GM20431 (cell line): ENCODE results near the gene OSGIN1.

ENCODE experiments used
- in situ Hi-C: fragments of 300-500 bp; cut with MseI, MboI; formaldehyde crosslinking; loops from one replicate; pipeline ENCODE4 v1.15.0; 2020; ENCODE audit warnings: low sequenced_read_pairs; ENCODE audit not compliant: unreplicated experiment

The OSGIN1 gene

DNA sequence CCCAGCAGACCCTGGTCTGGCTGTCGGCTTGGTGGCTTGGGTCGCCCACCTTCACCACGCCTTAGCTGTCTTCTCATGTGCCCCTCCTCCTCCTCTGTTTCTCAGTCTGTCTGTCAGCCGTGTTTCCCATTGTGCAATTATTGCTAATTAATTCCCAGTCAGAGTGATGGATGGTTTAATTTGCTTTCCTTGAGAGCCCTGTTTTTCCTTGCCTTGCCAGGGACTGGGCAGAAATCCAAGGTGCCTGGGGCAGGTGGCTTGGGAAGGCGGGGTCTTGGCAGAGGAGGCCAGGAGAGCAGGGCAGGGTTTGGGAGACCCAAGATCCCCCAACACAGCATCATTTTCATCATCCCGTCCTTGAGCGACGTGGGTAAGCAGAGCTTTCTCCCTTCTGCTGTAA lies 36.3 kb downstream of the OSGIN1 start:
- in situ Hi-C loops: loop anchor here (25.0 kb wide), 1 partner anchor 498 kb away; no protein-coding TSS in a partner anchor

DNA sequence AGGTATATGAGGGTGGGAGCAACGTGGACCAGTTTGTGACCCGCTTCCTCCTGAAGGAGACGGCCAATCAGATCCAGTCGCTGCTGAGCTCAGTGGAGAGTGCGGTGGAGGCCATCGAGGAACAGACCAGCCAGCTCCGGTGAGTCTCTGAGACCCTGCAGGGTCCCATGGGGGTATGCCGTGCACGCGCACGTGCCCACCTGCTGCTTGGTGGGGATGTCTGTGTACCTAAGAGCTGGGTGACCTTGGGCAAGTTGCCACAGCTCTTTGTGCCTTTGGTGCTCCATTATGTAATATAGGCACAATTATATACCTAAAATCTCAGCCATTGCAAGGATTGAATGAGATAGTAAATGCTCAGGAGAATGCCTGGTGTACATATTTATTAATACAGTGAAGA lies 37.5 kb downstream of the OSGIN1 start:
- in situ Hi-C loops: loop anchor here (25.0 kb wide), 1 partner anchor 497 kb away; no protein-coding TSS in a partner anchor

DNA sequence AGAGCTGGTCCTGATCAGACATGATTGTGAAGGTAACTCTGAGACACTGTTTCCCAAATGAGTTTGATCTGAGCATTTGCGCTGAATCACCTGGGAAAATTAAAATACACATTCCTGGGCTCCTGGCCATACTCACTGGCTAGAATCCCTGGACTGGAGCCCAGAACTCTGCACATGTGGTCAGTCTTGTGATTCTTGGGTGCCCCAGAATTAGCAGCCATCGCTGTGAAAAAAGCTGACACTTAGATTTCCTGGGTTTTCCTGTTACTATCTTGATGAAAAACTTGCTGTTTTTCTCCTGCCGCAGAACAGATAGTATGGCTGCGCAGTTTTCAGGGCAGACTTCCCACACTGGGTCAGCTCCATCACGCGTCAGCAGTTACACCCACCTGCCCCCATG lies 39.6 kb downstream of the OSGIN1 start:
- in situ Hi-C loops: loop anchor here (25.0 kb wide), 1 partner anchor 495 kb away; no protein-coding TSS in a partner anchor

DNA sequence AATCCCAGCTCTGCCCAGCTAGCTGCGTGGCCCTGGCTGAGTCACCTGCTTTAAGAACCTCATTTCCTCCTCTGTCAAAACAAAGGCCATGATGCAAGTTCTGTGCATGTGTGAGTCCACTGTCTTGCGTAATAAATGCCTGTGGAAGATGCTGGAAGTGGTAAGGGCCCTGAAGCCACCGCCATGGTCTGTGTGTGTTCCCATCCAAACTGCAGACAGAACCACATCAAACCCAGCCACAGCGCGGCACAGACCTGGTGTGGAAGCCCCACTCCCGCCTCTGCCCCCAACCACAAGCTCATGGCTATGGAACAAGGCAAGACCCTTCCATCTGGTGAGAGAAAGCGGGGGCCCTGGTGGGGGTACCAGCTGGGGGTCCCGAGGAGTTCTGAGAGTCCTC lies 41.0 kb downstream of the OSGIN1 start:
- in situ Hi-C loops: loop anchor here (25.0 kb wide), 1 partner anchor 493 kb away; no protein-coding TSS in a partner anchor

DNA sequence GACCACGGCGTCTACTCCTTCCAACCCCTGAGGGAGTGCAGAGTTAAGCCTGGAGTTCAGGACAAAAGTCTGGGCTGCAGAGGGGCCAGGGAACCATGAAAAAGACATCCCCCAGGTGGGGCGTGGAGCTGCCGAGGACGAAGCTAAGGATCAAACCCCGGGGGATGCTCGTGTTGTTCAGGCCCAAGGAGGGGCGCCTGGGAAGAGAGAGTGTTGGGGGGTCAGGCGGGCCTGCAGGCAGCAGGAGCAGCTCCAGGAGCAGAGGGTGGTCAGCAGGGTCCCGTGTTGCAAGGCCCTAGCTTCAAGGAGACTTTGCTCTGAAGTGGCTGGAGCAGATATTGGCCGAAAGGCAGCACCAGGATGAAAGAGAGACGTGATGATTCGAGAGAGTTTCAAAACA lies 41.7 kb downstream of the OSGIN1 start:
- in situ Hi-C loops: loop anchor here (25.0 kb wide), 1 partner anchor 493 kb away; no protein-coding TSS in a partner anchor

DNA sequence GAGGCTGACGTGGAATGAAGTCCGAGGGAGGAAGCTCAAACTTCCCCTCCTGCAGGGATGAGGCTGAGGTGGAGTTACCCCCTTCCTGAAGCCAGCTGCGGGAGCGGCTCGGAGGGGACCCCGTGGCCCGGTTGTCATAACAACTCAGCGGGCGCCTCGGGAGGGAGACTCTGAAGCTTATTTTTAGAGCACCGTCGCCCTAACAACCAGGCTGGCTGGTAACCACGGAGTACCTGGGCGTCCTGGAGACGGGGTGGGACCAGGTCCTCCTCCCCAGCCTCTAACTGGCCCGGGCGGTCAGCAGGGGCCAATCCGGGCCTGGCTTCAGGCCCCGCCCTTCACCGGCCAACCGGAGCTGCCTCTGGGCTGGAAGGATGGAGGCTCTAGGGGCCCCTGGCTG lies 42.7 kb downstream of the OSGIN1 start:
- in situ Hi-C loops: loop anchor here (25.0 kb wide), 1 partner anchor 492 kb away; no protein-coding TSS in a partner anchor

DNA sequence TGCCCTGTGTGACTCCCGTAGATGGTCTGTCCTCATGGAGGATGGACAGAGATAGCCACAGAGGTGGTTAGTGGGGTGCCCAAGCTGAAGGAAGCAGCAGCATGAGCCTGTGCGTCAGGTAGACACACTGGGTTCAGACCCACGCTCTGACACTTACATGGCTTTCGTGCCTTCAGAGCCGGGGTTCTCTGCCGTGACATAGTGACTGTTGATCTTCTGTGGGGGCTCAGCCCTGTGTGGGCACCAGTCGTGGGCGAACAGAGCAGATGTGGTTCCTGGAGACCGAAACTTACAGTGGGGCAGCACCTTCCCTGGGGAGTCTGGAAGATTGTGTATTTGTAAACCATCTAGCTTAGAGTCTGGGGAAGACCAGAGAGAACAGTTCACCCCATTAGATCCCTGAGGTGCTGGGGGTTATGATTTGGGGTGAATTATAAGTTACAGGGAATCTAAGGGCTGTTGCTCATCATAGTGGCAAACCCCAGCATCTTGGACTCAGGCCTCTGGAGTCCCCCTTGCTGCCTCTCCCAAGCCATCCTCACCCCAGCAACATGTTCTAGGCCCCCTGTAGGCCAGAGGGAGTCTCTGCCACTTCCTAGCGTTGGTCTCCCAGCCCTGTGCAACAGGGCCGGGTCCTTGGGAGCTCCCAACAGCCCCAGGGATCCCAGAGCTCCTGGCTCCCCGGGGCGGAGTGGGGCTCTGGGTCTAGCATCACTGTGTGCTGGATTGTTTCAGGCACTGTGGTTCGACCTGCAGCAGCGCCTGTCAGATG lies 43.6 kb downstream of the OSGIN1 start:
- in situ Hi-C loops: loop anchor here (25.0 kb wide), 1 partner anchor 491 kb away; no protein-coding TSS in a partner anchor

DNA sequence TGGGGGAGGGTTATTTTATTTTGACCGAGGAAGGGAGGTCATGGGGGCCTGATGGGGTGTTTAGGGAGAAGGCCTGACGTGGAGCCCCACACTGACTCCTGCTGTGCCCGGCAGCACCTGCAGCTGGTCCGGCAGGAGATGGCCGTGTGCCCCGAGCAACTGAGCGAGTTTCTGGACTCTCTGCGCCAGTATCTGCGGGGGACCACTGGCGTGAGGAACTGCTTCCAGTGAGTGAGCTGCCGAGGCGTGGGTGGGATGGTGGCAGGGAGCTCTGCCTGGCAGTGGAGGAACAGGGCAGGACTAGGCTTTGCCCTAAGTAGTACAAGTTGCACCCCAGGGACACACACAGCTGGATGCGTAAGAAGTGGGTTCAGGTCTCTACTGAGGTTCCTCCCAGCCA lies 45.1 kb downstream of the OSGIN1 start:
- in situ Hi-C loops: loop anchor here (25.0 kb wide), 1 partner anchor 489 kb away; no protein-coding TSS in a partner anchor

DNA sequence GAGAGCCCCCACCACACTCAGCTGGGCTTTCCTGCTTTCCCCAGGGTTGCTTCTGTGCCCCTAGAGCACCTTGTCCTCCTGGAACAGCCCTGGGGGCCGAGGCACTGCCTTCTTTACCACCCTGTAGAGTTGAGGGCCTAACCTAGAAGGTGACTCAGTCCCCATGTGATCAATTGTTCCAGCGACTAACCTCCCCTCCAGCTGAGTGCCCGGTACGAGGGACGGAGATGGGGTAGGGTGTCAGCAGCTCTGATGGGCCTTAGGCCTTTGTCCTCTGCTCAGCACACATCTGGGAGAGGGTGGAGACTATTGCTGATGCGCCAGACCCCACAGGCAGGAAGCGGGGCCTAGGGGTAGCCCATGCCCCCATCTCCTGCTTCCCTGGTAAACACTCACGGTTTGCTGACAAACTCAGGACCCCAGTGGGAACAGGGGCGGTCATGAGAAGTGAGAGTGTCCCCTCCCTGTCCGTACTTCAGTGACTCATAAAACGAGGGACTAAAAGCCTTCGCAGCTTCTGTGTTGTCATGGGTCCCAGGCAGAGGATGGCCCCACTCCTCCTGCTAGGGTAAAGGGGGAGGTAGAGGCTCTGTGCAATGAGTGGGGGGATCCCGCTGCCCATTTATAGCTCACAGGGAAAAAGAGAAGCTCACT lies 48.1 kb downstream of the OSGIN1 start:
- in situ Hi-C loops: no loop called here

DNA sequence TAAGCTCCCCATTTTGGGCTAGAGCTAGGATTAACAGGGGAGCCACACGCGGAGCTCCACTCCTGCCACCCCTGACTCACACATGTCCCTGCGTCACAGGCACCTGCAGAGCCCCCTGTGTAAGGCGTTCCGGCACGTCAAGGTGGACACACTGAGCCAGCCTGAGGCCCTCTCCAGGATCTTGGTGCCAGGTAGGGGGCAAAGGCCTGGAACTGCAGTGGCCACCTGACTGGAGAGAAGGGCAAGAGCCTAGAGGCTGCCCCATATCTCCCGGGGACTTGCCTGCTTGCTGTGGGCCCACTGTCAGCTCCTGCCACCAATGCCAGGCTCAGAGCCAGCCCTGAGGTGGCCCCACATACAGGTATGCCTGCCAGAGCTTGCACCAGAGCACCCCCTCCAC lies 48.7 kb downstream of the OSGIN1 start:
- in situ Hi-C loops: no loop called here

DNA sequence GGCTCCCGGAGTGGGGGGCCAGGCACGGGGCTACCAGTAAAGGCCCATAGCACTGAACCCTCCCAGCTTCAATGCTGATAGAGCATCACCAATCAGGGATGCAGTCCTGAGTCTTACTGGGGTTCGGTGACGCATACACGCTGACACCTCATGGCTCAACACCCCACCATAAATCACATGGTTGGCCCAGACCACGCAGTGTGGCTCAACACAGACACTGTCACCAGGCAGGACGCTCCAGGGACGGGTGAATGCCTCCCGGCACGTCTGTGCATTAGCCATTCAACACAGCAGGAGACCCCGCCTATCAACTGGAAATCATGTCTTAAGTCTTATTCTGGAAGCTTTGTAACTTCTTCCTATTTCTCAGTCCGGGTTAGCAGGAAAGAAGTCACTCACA lies 50.0 kb downstream of the OSGIN1 start:
- in situ Hi-C loops: no loop called here

DNA sequence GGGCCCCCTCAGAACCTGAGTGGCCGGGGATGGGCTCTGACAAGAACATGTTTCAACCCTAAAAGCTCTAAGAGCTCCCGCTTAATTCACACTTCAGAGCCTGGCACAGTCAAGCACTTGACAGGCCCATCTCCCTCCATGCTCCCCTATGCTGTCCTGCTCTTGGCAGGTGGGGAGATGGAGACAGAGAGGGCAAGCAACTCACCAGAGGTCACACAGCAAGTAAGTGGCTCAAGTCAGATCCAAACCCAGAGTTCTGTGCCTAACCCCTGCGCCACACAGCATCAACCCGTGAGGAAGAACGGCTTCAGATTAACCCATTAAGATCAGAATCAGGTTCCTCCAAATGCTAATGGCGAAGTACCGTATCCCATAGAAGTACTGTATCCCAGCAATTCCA lies 51.4 kb downstream of the OSGIN1 start:
- in situ Hi-C loops: no loop called here

DNA sequence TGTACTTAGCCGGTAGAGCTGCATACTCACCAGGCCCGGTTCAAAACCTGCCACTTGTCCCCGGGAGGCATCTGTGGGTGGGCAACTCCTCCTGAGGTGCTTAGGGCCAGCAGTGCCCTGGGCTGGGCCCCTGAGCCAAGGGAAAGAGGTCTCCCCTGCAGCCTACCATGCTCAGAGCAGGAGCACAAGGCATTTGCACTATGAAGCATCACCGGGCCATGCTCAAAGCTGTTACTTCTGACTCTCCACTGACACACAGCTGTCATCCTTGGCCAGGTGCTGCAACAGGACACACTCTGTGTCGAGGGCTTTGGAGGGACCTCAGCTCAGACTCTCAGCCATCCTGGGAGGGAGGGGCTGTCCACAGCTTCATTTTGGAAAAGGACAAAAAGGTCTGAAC lies 52.4 kb downstream of the OSGIN1 start:
- in situ Hi-C loops: no loop called here

DNA sequence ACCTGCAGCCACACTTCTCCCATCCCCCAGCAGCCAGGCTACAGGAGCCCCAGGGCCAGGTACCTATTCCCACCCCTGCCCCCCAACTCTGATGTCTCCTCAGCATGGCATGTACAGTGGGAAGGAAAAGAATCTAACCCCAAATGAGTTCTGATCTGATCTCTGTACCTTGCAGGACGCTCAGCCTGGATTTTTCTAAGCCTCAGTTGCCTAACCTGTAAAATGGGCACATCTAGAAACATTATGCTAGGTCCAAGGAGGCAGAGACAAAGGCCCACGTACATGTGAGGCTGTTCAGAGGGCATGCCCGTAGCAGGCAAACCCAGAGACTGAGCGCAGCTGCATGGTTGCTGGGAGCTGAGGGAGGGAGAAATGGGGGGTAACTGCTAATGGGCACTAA lies 54.5 kb downstream of the OSGIN1 start:
- in situ Hi-C loops: no loop called here

DNA sequence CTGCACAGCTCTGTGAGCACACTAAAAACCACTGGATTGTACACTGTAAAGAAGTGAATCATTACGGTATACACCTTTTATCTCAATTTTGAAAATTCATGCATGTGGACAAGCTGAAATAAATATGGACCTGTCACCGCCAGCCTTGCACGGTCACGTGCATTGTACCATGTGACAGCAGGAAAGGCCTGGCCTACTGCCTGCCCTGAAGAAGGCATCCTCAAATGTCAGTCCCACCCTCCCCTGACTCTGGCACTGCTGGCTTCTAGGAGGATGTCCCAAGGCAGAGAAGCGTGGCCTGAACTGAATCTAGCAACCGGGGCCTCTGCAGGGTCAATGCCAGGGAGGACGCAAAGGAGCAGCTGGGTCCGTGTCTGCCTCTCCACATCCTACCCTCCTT lies 54.9 kb downstream of the OSGIN1 start:
- in situ Hi-C loops: no loop called here

DNA sequence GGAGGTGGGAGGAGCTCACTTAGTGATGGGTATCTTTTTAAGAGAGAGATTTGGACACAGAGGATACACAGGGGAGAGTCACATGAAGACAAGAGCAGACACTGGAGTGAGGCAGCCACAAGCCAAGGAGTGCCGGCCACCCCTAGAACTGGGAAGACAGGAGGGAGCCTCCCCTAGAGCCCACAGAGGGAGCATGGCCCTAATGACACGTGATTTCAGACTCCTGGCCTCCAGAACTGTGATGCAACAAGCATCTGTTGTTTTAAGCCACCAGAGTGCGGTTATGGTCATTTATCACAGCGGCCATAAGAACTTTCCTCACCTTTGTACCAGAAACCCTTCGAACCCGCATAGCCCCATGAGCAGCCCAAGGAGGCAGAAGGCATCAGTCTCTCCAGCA lies 56.2 kb downstream of the OSGIN1 start:
- in situ Hi-C loops: no loop called here

DNA sequence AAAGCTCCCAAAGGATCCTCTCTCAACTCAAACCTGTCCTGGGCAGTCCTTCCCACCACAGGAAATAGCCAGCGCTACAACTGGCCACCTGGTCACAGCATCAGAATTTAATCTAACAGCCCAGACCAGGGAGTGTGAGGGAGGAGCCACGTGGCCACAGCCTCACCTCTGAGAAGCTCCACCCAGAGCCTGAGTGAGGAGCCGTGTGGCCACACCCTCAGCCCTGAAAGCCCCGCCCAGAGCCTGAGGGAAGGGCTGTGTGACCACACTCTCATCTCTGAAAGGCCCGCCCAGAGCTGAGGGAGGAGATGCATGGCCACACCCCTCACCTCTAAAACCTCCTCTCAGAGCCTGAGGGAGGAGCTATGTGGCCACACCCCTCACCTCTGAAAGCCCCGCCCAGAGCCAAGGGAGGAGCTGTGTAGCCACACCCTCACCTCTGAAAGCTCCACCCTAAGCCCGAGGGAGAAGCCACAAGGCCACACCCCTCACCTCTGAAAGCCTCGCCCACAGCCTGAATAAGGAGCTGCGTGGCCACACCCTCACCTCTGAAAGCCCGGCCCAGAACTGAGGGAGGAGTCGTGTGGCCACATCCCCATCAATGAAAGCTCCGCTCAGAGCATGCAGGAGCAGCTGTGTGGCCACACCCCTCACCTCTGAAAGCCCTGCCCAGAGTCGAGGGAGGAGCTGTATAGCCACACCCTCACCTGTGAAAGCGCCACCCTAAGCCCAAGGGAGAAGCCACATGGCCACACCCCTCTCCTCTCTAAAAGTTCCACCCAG lies 60.9 kb downstream of the OSGIN1 start:
- in situ Hi-C loops: no loop called here

DNA sequence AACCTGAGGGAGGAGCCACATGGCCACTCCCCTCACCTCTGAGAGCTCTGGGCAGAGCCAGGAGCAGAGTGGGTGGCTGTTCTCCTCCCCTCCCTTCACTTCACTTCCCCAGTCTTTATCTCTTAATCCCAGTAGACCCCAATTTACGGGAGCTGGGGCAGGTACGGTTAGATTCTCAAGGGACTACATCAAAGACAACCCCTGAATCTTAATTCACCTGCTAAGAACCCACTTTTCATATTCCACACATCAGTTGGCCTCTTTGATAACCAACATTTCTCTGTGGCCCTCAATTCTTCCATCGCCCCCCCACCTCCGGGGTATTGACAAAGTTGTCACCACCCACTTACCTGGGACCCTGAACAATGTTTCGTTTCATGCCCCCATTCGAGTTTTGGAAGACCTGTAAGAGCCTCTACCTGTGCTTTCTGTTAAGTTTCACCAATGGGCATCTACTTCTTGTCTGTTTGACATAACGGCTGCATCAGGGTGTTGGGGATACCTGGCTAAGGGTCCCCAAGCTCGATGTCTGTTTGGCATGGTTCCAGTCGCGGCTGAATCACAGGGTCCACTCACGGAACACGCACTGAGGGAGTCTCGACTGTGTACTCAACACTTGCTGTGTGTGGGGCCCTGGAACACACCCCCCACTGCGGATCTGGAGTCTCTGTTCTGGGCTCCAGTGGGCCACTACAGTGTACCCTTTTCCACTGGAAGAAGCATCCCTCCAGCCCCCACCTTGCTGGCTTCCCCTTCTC lies 61.7 kb downstream of the OSGIN1 start:
- in situ Hi-C loops: no loop called here

DNA sequence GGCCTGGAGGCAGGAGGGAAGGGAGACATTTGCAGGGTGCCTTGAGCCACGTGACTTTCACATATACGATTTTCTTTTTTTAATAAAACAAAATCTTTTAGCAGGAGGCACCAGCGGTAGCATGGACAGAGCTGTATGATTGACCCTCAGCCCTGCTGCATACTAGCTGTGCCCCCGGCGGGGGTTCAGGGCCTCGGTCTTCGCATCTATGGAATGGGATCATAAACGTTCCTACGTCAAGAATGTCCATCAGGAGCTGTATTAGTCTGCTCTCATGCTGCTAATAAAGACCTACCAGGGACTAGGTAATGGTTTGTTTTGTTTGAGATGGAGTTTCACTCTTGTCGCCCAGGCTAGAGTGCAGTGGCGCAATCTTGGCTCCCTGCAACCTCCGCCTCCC lies 62.4 kb downstream of the OSGIN1 start:
- in situ Hi-C loops: no loop called here
